K562 (cell line): ENCODE results near the gene PLD5. TPM values are rescaled to one million over a fixed set of nuclear protein-coding genes. Genes with fewer than 3 reads are reported as not detected.

Experiments used
- ATAC-seq: fragments of 200-7000 bp; cut with Tn5 transposase; 3 replicates; pipeline ENCODE4 v1.9.1; 2020; ENCODE audit warnings: moderate library complexity
- BruUV-seq: library from RNA; stranded (reverse); fragments of 400-500 nt; replicated peaks from 2 replicates; lab custom pipeline; 2021; lab: Mats Ljungman, UMichigan
- CTCF ChIA-PET: fragments of 300-600 bp; formaldehyde crosslinking; extraction: SDS; loops from one replicate; lab custom pipeline; 2021; ENCODE audit warnings: low intra/inter-chr PET ratio; lab: Yijun Ruan, JAX
- POLR2A ChIA-PET: fragments of 300-600, 350-650 bp; sonication (Branson Sonifier 250); formaldehyde crosslinking; extraction: SDS; loops from one replicate; lab custom pipeline; 2021; ENCODE audit warnings: antibody characterized with exemption, inconsistent platforms; lab: Yijun Ruan, JAX
- DNase-seq, 4 experiments: peaks; one replicate each; pipeline versions ENCODE4 v3.0.0 to v3.0.0-alpha.2; 2011 to 2018; ENCODE audit warnings: low spot score in 3 of 4, mixed read lengths in 3 of 4; ENCODE audit errors: extremely low read depth in 1 of 4
- FAIRE-seq: peaks from 2 replicates; lab custom pipeline; 2011; peaks lifted over from hg19 to GRCh38; lab: Jason Lieb, UNC
- H2AFZ ChIP-seq: 2 replicates; pipeline ENCODE4 v1.6.0; 2011; ENCODE audit warnings: low read depth, low read length, control low read depth, inconsistent platforms
- H3K27ac ChIP-seq: fragments of 200-600 bp; 3 replicates; pipeline ENCODE4 v1.8.0; 2011; ENCODE audit warnings: low read depth, mild to moderate bottlenecking, control low read depth, inconsistent platforms, low read length, moderate library complexity, mixed read lengths; ENCODE audit errors: extremely low read depth
- H3K27me3 ChIP-seq, 2 experiments: fragments of 300-600 bp in 1 of 2; 2 replicates in 1 of 2; 3 replicates in 1 of 2; pipeline versions ENCODE4 v1.6.0 to v1.8.0; 2011; ENCODE audit warnings: inconsistent platforms in 2 of 2, low read length in 2 of 2, mild to moderate bottlenecking in 1 of 2, mixed read lengths in 1 of 2, moderate library complexity in 1 of 2; ENCODE audit not compliant: control insufficient read depth in 2 of 2, insufficient read depth in 2 of 2
- H3K36me3 ChIP-seq: fragments of 300-600 bp; 3 replicates; pipeline ENCODE4 v1.8.0; 2011; ENCODE audit warnings: mild to moderate bottlenecking, low read length, inconsistent platforms; ENCODE audit not compliant: control insufficient read depth, insufficient read depth
- H3K4me1 ChIP-seq, 2 experiments: fragments of 200-600 bp in 1 of 2; replicated peaks in 1 of 2; 2 replicates in 1 of 2; 3 replicates in 1 of 2; pipeline versions ENCODE4 v1.5.1 to v1.8.0; 2011; ENCODE audit warnings: inconsistent platforms in 2 of 2, low read length in 2 of 2, mild to moderate bottlenecking in 1 of 2, mixed read lengths in 1 of 2, moderate library complexity in 1 of 2; ENCODE audit not compliant: control insufficient read depth in 2 of 2, insufficient read depth in 2 of 2
- H3K4me2 ChIP-seq: 2 replicates; pipeline ENCODE4 v1.6.1; 2011; ENCODE audit warnings: low read length, control low read depth, inconsistent platforms, mixed read lengths; ENCODE audit not compliant: insufficient read depth
- H3K4me3 ChIP-seq: fragments of 200-600 bp; sonication (generic), shearing (Covaris generic); 2 replicates; pipeline ENCODE4 v1.5.1; 2016; ENCODE audit warnings: control low read depth, inconsistent platforms
- H3K79me2 ChIP-seq: fragments of 200-600 bp; 3 replicates; pipeline ENCODE4 v1.8.0; 2011; ENCODE audit warnings: low read length, inconsistent platforms; ENCODE audit not compliant: control insufficient read depth, insufficient read depth
- H3K9ac ChIP-seq, 2 experiments: 2 replicates each; pipeline versions ENCODE4 v1.6.0 to v1.6.1; 2011; ENCODE audit warnings: low read depth in 2 of 2, low read length in 2 of 2, control low read depth in 1 of 2, inconsistent platforms in 1 of 2, mild to moderate bottlenecking in 1 of 2, mixed read lengths in 1 of 2; ENCODE audit not compliant: insufficient read depth in 1 of 2
- H3K9me1 ChIP-seq: one replicate; pipeline ENCODE4 v1.6.0; 2011; ENCODE audit warnings: inconsistent platforms, mild to moderate bottlenecking, low read length, moderate library complexity; ENCODE audit not compliant: control insufficient read depth, insufficient read depth
- H3K9me3 ChIP-seq: replicated peaks from 2 replicates; pipeline ENCODE4 v1.5.1; 2011; ENCODE audit warnings: low read depth, low read length, inconsistent platforms; ENCODE audit not compliant: control insufficient read depth, insufficient read depth
- H4K20me1 ChIP-seq: replicated peaks from 2 replicates; pipeline ENCODE4 v1.6.1; 2011; ENCODE audit warnings: low read length, inconsistent platforms, mixed read lengths; ENCODE audit not compliant: control insufficient read depth, insufficient read depth
- BHLHE40 ChIP-seq: IDR thresholded peaks from 2 replicates; pipeline ENCODE4 v1.6.1; 2011; ENCODE audit warnings: low read length, improper control_type of control experiment
- CBFB ChIP-seq: sonication (generic); formaldehyde crosslinking; IDR thresholded peaks from 2 replicates; pipeline ENCODE4 v1.4.0; 2020; ENCODE audit warnings: mild to moderate bottlenecking, missing genetic modification reagents
- CBX8 ChIP-seq: fragments of 200-600 bp; sonication (generic); IDR thresholded peaks from 2 replicates; pipeline ENCODE4 v1.6.1; 2012; ENCODE audit warnings: borderline replicate concordance, mixed run types, low read depth, mild to moderate bottlenecking, moderate library complexity, mixed read lengths, low read length, control low read depth, inconsistent platforms; ENCODE audit not compliant: poor library complexity, severe bottlenecking; ENCODE audit errors: extremely low read depth
- CC2D1A ChIP-seq: fragments of 450-650 bp; IDR thresholded peaks from 2 replicates; pipeline ENCODE4 v1.6.1; 2017; ENCODE audit warnings: mild to moderate bottlenecking
- CEBPB ChIP-seq: fragments of 450-650 bp; IDR thresholded peaks from 2 replicates; pipeline ENCODE4 v1.6.1; 2016; ENCODE audit warnings: missing genetic modification characterization, missing compliant biosample characterization
- CXXC5 ChIP-seq: fragments of 250-450 bp; sonication (Bioruptor Pico); IDR thresholded peaks from 2 replicates; pipeline ENCODE4 v1.8.0; 2022; ENCODE audit warnings: inconsistent platforms, mild to moderate bottlenecking, moderate library complexity
- ESRRA ChIP-seq: fragments of 450-650 bp; IDR thresholded peaks from 2 replicates; pipeline ENCODE4 v1.6.1; 2014; ENCODE audit warnings: low read depth, mild to moderate bottlenecking, moderate library complexity, borderline replicate concordance
- GATAD2A ChIP-seq: fragments of 450-650 bp; IDR thresholded peaks from 2 replicates; pipeline ENCODE4 v1.6.1; 2017
- HMG20A ChIP-seq: fragments of 450-650 bp; formaldehyde crosslinking; conservative IDR thresholded peaks from 2 replicates; pipeline ENCODE4 v1.4.0; 2020; ENCODE audit warnings: mild to moderate bottlenecking, mixed read lengths
- KAT2B ChIP-seq: IDR thresholded peaks from one replicate; pipeline ENCODE4 v1.6.1; 2012; ENCODE audit warnings: low read depth, mild to moderate bottlenecking, control low read depth, inconsistent platforms, low read length, moderate library complexity
- SETDB1 ChIP-seq: IDR thresholded peaks from one replicate; pipeline ENCODE4 v1.6.1; 2012; ENCODE audit warnings: low read length, control low read depth, inconsistent platforms
- STAG1 ChIP-seq: sonication (generic); formaldehyde crosslinking; IDR thresholded peaks from 2 replicates; pipeline ENCODE4 v1.5.0; 2020; ENCODE audit warnings: missing genetic modification reagents, borderline replicate concordance
- ZNF140 ChIP-seq: fragments of 250-450 bp; sonication (Bioruptor Pico); IDR thresholded peaks from 2 replicates; pipeline ENCODE4 v1.8.0; 2021; ENCODE audit warnings: moderate library complexity, mild to moderate bottlenecking, inconsistent platforms
- ZNF41 ChIP-seq: fragments of 250-450 bp; sonication (Bioruptor Pico); conservative IDR thresholded peaks from 2 replicates; pipeline ENCODE4 v1.4.0; 2020; ENCODE audit warnings: mild to moderate bottlenecking
- ZNF707 ChIP-seq: fragments of 250-450 bp; sonication (Bioruptor Pico); conservative IDR thresholded peaks from 2 replicates; pipeline ENCODE4 v1.8.0; 2022; ENCODE audit warnings: inconsistent platforms, mild to moderate bottlenecking, moderate library complexity
- WGBS: fragments of 100-300 bp; shearing (Covaris generic); methylation state at CpG from one replicate; pipeline ENCODE4 v1.1.6; 2016; ENCODE audit warnings: low coverage, mixed read lengths; ENCODE audit not compliant: insufficient coverage; ENCODE audit errors: missing lambda C conversion rate; 5-methylcytosine and 5-hydroxymethylcytosine counted together
- in situ Hi-C: fragments of 300-500 bp; cut with MboI; formaldehyde crosslinking; loops from 4 replicates; pipeline ENCODE4 v1.15.0; 2018; ENCODE audit warnings: inconsistent platforms, mixed read lengths
- intact Hi-C: fragments of 100-400 bp; cut with micrococcal nuclease; formaldehyde crosslinking; loops from 2 replicates; pipeline ENCODE4 v1.14.2; 2022
- polyA plus RNA-seq, 8 experiments: library from polyadenylated mRNA; depleted of rRNA in 4 of 8; stranded (reverse) in 5 of 8; unstranded in 3 of 8; fragments of >200 nt; fragmentation: Nextera tagmentation in 2 of 8; fragmentation: Illumina TruSeq in 1 of 8; extraction: Ambion mirVana in 2 of 8; extraction: Trizol in 1 of 8; gene quantifications; 2 replicates each; pipeline versions ENCODE4 v1.2.1 to v1.2.3, GENCODE V29; 2011 to 2014; ENCODE audit warnings: inconsistent platforms in 1 of 8, missing spikeins in 1 of 8
- total RNA-seq, 7 experiments: library from RNA; depleted of rRNA in 6 of 7; stranded (reverse); fragments of >200 nt in 6 of 7; fragmentation: Illumina TruSeq in 2 of 7; extraction: Trizol in 2 of 7; gene quantifications; 2 replicates each; pipeline versions ENCODE4 v1.2.1 to v1.2.3, GENCODE V29; 2011 to 2021; ENCODE audit warnings: low replicate concordance in 1 of 7
- TF ChIP-seq, protein P1 (sequence below): IDR thresholded peaks from 2 replicates; pipeline ENCODE4 v1.6.1; 2014; ENCODE audit warnings: antibody characterized with exemption
- TF ChIP-seq, protein P2 (sequence below): sonication (generic); formaldehyde crosslinking; IDR thresholded peaks from 2 replicates; pipeline ENCODE4 v1.8.0; 2022; ENCODE audit warnings: mild to moderate bottlenecking, missing genetic modification reagents
- TF ChIP-seq, protein P3 (sequence below): fragments of 450-650 bp; IDR thresholded peaks from one replicate; pipeline ENCODE4 v1.6.1; 2018; ENCODE audit warnings: mild to moderate bottlenecking, moderate library complexity; ENCODE audit not compliant: partially characterized antibody
- TF ChIP-seq, protein P4 (sequence below): sonication (generic); formaldehyde crosslinking; IDR thresholded peaks from 2 replicates; pipeline ENCODE4 v1.8.1; 2023; ENCODE audit warnings: mild to moderate bottlenecking, missing genetic modification reagents, moderate library complexity

PLD5 gene
- total and polyA plus RNA-seq, 9 of the 15 experiments (the other 6 are each of a cell fraction or from before 2014, with no cell fraction given), result not detected

DNA sequence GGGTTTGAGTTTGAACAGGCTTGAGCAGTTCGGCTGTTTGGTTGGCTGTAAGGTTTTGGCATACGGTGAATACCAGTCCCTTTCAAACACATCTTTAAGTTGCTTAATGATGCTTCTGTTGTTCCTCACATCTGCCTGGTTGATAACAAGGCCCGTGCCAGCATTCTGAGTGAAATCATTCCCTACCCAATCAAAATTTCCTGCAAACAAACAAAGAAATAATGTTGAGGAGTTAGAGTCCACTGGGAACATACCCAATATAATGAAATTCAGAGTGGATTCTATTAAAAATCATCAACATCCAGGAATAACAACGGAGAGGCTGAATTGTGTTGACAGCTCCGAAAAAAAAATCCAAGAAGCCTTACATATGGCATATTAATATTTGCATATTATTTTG lies 434.6 kb downstream of the PLD5 start:
- no peaks in the 10 kb centered on the region for H3K9me3 ChIP-seq
- no peak overlapping the region for H3K4me3 ChIP-seq
- no peak overlapping the region for H3K9ac ChIP-seq
- no TSS peak for BruUV-seq
- DNase-seq (no peak), FAIRE-seq (no peak), ATAC-seq (no peak)
- no peak overlapping the region for H2AFZ ChIP-seq
- H3K4me1 ChIP-seq, result no peaks in the 10 kb centered on the region
- no peaks in the 10 kb centered on the region for H3K27me3 ChIP-seq
- POLR2A ChIA-PET, result no interaction called here
- H3K79me2 ChIP-seq, result no peaks in the 10 kb centered on the region
- H4K20me1 ChIP-seq, result no peaks in the 10 kb centered on the region
- H3K9me1 ChIP-seq, result no peaks in the 10 kb centered on the region
- no peaks in the 10 kb centered on the region for H3K36me3 ChIP-seq
- H3K4me2 ChIP-seq, result no peak overlapping the region
- WGBS, result 2% methylated on average over 5 of the region's 5 CpGs
- in situ Hi-C loops (no loop called here), intact Hi-C loops (no loop called here)
- CTCF ChIA-PET, result no interaction called here
- no peak overlapping the region for H3K27ac ChIP-seq
- TF ChIP-seq CBFB, result no peak
- TF ChIP-seq HMG20A (CRISPR knock-in tag), result no peak
- no peak for TF ChIP-seq ZNF41 (CRISPR knock-in tag)
- TF ChIP-seq BHLHE40, result no peak
- TF ChIP-seq SETDB1, result no peak
- no peak for TF ChIP-seq CC2D1A
- TF ChIP-seq, protein P1, sequence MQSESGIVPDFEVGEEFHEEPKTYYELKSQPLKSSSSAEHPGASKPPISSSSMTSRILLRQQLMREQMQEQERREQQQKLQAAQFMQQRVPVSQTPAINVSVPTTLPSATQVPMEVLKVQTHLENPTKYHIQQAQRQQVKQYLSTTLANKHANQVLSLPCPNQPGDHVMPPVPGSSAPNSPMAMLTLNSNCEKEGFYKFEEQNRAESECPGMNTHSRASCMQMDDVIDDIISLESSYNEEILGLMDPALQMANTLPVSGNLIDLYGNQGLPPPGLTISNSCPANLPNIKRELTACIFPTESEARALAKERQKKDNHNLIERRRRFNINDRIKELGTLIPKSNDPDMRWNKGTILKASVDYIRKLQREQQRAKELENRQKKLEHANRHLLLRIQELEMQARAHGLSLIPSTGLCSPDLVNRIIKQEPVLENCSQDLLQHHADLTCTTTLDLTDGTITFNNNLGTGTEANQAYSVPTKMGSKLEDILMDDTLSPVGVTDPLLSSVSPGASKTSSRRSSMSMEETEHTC, result no peak
- no peak for TF ChIP-seq ESRRA
- TF ChIP-seq, protein P2, sequence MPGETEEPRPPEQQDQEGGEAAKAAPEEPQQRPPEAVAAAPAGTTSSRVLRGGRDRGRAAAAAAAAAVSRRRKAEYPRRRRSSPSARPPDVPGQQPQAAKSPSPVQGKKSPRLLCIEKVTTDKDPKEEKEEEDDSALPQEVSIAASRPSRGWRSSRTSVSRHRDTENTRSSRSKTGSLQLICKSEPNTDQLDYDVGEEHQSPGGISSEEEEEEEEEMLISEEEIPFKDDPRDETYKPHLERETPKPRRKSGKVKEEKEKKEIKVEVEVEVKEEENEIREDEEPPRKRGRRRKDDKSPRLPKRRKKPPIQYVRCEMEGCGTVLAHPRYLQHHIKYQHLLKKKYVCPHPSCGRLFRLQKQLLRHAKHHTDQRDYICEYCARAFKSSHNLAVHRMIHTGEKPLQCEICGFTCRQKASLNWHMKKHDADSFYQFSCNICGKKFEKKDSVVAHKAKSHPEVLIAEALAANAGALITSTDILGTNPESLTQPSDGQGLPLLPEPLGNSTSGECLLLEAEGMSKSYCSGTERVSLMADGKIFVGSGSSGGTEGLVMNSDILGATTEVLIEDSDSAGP (CRISPR knock-in tag), result no peak
- no peak for TF ChIP-seq ZNF707 (CRISPR knock-in tag)
- TF ChIP-seq STAG1 (CRISPR knock-in tag), result no peak
- no peak for TF ChIP-seq KAT2B
- TF ChIP-seq, protein P3, sequence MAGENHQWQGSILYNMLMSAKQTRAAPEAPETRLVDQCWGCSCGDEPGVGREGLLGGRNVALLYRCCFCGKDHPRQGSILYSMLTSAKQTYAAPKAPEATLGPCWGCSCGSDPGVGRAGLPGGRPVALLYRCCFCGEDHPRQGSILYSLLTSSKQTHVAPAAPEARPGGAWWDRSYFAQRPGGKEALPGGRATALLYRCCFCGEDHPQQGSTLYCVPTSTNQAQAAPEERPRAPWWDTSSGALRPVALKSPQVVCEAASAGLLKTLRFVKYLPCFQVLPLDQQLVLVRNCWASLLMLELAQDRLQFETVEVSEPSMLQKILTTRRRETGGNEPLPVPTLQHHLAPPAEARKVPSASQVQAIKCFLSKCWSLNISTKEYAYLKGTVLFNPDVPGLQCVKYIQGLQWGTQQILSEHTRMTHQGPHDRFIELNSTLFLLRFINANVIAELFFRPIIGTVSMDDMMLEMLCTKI, result no peak
- TF ChIP-seq CXXC5 (CRISPR knock-in tag), result no peak
- no peak for TF ChIP-seq GATAD2A
- TF ChIP-seq CBX8, result no peak
- no peak for TF ChIP-seq ZNF140 (CRISPR knock-in tag)
- TF ChIP-seq CEBPB (tag), result no peak
- TF ChIP-seq, protein P4, sequence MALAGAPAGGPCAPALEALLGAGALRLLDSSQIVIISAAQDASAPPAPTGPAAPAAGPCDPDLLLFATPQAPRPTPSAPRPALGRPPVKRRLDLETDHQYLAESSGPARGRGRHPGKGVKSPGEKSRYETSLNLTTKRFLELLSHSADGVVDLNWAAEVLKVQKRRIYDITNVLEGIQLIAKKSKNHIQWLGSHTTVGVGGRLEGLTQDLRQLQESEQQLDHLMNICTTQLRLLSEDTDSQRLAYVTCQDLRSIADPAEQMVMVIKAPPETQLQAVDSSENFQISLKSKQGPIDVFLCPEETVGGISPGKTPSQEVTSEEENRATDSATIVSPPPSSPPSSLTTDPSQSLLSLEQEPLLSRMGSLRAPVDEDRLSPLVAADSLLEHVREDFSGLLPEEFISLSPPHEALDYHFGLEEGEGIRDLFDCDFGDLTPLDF (CRISPR knock-in tag), result no peak
